ENCODE measurements around the gene ARG2. TPM values are rescaled to one million over a fixed set of nuclear protein-coding genes. Genes with fewer than 3 reads are reported as not detected.

Gene ARG2
- total and polyA plus RNA-seq, 2 of the 4 experiments (the other 2 are of a cell fraction), result 1.1 to 2.5 TPM

DNA sequence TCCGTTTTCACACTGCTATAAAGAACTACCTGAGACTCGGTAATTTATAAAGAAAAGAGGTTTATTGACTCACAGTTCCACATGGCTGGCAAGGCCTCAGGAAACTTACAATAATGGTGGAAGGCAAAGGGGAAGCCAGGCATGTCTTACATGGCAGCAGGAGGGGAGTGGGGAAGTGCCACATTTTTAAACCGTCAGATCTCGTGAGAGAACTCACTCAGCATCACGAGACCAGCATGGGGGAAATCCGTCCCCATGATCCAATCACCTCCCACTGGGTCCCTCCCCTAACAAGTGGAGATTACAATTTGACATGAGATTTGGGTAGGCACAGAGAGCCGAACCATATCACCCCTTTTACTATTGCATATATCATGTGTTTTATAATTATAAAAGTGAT is 17.6 kb upstream of the ARG2 start:
- ChIA-PET CTCF (no interaction called here), POLR2A (ENCODE audit: unreplicated experiment) (no interaction called here)

More for the DNA sequence above, 17.6 kb upstream of the ARG2 start:
- H3K56ac ChIP-seq (ENCODE audit: extremely low read depth, insufficient read depth, low read length), result no peak overlapping the region
- no peak overlapping the region for H2AK5ac ChIP-seq (ENCODE audit: low read depth, low read length)
- H2BK120ac ChIP-seq (ENCODE audit: low read depth, low read length), result no peak overlapping the region
- dilution Hi-C loops (cut with HindIII; ENCODE audit: low sequenced_read_pairs, unreplicated experiment), result no loop called here
- no peaks in the 10 kb centered on the region for H3K9me3 ChIP-seq (ENCODE audit: control insufficient read depth, insufficient read depth, low read length)
- no peak overlapping the region for H2AK9ac ChIP-seq (replicated peaks; ENCODE audit: low read depth, low read length, poor library complexity)
- H3K27me3 ChIP-seq (ENCODE audit: control insufficient read depth, insufficient read depth, low read length), result peaks cover 2% of the 10 kb centered on the region; the same call in 1 of the 2 replicates
- H4K20me1 ChIP-seq (ENCODE audit: insufficient read depth, low read length), result no peaks in the 10 kb centered on the region
- no peak overlapping the region for H3K4me2 ChIP-seq (ENCODE audit: low read depth, low read length)
- intact Hi-C loops (cut with micrococcal nuclease), result loop anchor here (5.0 kb wide), 1 partner anchor 65 kb away; no protein-coding TSS in a partner anchor
- H3K4me1 ChIP-seq (ENCODE audit: control insufficient read depth, insufficient read depth, low read length), result no peaks in the 10 kb centered on the region
- DNase-seq, result no peak
- H3K18ac ChIP-seq (ENCODE audit: low read depth, low read length), result no peak overlapping the region
- H4K5ac ChIP-seq (ENCODE audit: low read depth, low read length), result no peak overlapping the region
- TF ChIP-seq CEBPB (IDR thresholded peaks at IDR 0.05; ENCODE audit: low read depth, low read length), result no peak
- no peak for TF ChIP-seq RFX5 (IDR thresholded peaks at IDR 0.05; ENCODE audit: low read depth, low read length)
- no peak for TF ChIP-seq SMC3 (IDR thresholded peaks at IDR 0.05; ENCODE audit: low read depth, low read length)
- no peak for TF ChIP-seq CHD1 (IDR thresholded peaks at IDR 0.05; ENCODE audit: low read depth, low read length)
- H2BK5ac ChIP-seq (ENCODE audit: low read depth, low read length, poor library complexity, severe bottlenecking), result no peak overlapping the region
- H3K27ac ChIP-seq (ENCODE audit: insufficient read depth, low read length), result no peak overlapping the region
- no peaks in the 10 kb centered on the region for H3K36me3 ChIP-seq (ENCODE audit: control insufficient read depth, insufficient read depth, low read length)
- H3K23ac ChIP-seq (ENCODE audit: low read depth, low read length), result no peak overlapping the region
- no peak overlapping the region for H3K4me3 ChIP-seq (ENCODE audit: insufficient read depth, low read depth, low read length)
- H3K9me1 ChIP-seq (ENCODE audit: insufficient read depth, low read length), result peaks cover 3% of the 10 kb centered on the region; the same call in 1 of the 2 replicates
- H4K8ac ChIP-seq (ENCODE audit: low read depth in 2 of 2, low read length in 2 of 2), result no peak overlapping the region
- H3K79me1 ChIP-seq (ENCODE audit: low read depth in 1 of 2, low read length in 2 of 2), result peaks cover 0 to 4% of the 10 kb centered on the region in 2 experiments; a peak in 1 of 4 replicates
- no peak overlapping the region for H2AFZ ChIP-seq (replicated peaks; ENCODE audit: low read length, poor library complexity)
- no peak overlapping the region for H3K9ac ChIP-seq (ENCODE audit: low read depth, low read length)
- H3K4ac ChIP-seq (ENCODE audit: low read depth, low read length), result no peak overlapping the region
- no TSS peak for BruUV-seq (replicated peaks)
- no CpG with 5 or more reads among the region's 7 CpGs for WGBS, 2 experiments (ENCODE audit: extremely low coverage in 2 of 2, insufficient read length in 1 of 2)
- no peak overlapping the region for H3K14ac ChIP-seq (replicated peaks; ENCODE audit: low read depth, low read length)
- H4K91ac ChIP-seq (ENCODE audit: insufficient read depth, low read depth, low read length), result no peak overlapping the region
- no peak for ATAC-seq (ENCODE audit: low read depth)
- in situ Hi-C loops (cut with MboI; ENCODE audit: low sequenced_read_pairs), result no loop called here
- no peak overlapping the region for H2BK15ac ChIP-seq (ENCODE audit: low read depth, low read length)
- H2BK20ac ChIP-seq (ENCODE audit: low read depth, low read length), result no peak overlapping the region

Measured in IMR-90 (cell line).